ENCODE results near the gene NR2F2.
"Not testable (repeated sequence)": the region's sequence is repeated elsewhere in the genome, so short reads cannot be mapped to it uniquely, and the experiment has no call there.

The NR2F2 gene

GRCh38 chr15:96365781-96366525, 35.5 kb downstream of the NR2F2 start:
- no peak for DNase-seq (ENCODE audit: low read depth in 2 of 3, low spot score in 2 of 3)

- DNase-seq (ENCODE audit: low read depth in 2 of 3, low spot score in 2 of 3): no peak
Measured at GRCh38 chr15:96366526-96366877, 36.0 kb downstream of the NR2F2 start.

- no peak for DNase-seq (ENCODE audit: low read depth in 2 of 3, low spot score in 2 of 3)
Measured at GRCh38 chr15:96367311-96368200, 37.1 kb downstream of the NR2F2 start.

DNA sequence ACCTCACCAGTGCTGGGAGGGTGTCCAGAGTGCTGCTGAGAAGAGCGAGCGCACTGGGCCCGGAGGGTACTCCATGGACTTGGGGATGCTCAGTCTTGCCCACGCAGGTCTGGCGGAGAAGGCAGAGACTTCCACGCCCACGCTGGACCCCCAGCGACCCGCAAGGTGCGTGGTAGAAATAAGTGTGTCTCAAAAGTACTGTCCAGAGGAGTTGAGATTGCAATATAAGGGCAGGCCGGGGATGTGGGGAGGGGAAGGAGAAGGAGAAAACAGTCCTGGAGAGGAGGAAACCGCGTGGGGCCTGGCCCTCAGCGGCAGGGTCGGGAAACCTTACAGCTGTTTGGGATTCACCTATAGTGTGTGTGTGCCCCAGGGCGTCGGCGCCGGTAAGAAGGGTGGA, 38.9 kb downstream of the NR2F2 start:
- DNase-seq (ENCODE audit: low read depth in 2 of 3, low spot score in 2 of 3): no peak

GRCh38 chr15:96369825-96370621, 39.5 kb downstream of the NR2F2 start:
- no peak for DNase-seq (ENCODE audit: low read depth in 2 of 3, low spot score in 2 of 3)

GRCh38 chr15:96372554-96372953, 42.1 kb downstream of the NR2F2 start:
- DNase-seq (ENCODE audit: low read depth in 2 of 3, low spot score in 2 of 3): no peak

GRCh38 chr15:96374499-96374898, 44.0 kb downstream of the NR2F2 start:
- DNase-seq (ENCODE audit: low read depth in 2 of 3, low spot score in 2 of 3): no peak

DNA sequence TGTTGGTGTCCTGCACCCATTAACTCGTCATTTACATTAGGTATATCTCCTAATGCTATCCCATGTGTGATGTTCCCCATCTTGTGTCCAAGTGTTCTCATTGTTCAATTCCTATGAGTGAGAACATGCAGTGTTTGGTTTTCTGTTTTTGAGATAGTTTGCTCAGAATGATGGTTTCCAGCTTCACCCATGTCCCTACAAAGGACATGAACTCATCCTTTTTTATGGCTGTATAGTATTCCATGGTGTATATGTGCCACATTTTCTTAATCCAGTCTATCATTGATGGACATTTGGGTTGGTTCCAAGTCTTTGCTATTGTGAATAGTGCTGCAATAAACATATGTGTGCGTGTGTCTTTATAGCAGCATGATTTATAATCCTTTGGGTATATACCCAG, 49.1 kb downstream of the NR2F2 start:
- not testable (repeated sequence) for DNase-seq (ENCODE audit: low read depth in 2 of 3, low spot score in 2 of 3)

- DNase-seq (ENCODE audit: low read depth in 2 of 3, low spot score in 2 of 3): no peak
Measured at GRCh38 chr15:96381463-96381862, 51.0 kb downstream of the NR2F2 start.

- no peak for DNase-seq (ENCODE audit: low read depth in 2 of 3, low spot score in 2 of 3)
Measured at GRCh38 chr15:96385195-96385594, 54.7 kb downstream of the NR2F2 start.

DNA sequence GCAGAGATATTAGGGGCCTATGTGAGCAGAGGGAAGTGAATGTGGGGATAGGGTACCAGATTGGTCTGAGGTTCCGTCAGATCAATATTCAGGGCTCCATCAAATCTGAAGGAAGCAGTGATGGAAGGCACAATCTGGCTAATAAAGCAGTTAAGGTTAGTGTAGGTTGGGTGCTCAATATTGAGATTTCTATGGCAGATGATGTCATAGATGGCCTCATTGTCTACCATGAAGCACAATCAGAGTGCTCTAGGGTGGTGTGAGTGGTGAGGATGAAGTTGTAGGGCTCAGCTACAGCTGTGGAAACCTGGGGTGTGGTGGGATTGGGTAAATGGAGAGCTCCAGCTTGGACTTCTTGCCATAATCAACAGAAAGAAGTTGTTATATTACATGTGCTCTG, 58.2 kb downstream of the NR2F2 start:
- DNase-seq (ENCODE audit: low read depth in 2 of 3, low spot score in 2 of 3): no peak

All from activated CD8-positive, alpha-beta memory T cell treated with anti-CD3 and anti-CD28 coated beads for 48 hours (primary cell).